Rectal smooth muscle tissue (tissue), 1 donor: ENCODE data around the gene PRKCE.

Experiments used
- H3K27ac ChIP-seq: one replicate; pipeline ENCODE4 v1.7.0; 2013; ENCODE audit warnings: low read depth, low read length, inconsistent platforms
- H3K27me3 ChIP-seq: one replicate; pipeline ENCODE4 v1.7.0; 2013; ENCODE audit warnings: low read length; ENCODE audit not compliant: control insufficient read depth, insufficient read depth
- H3K36me3 ChIP-seq: one replicate; pipeline ENCODE4 v1.7.0; 2013; ENCODE audit warnings: low read length; ENCODE audit not compliant: control insufficient read depth, insufficient read depth
- H3K4me1 ChIP-seq: one replicate; pipeline ENCODE4 v1.7.0; 2013; ENCODE audit warnings: low read length; ENCODE audit not compliant: control insufficient read depth, insufficient read depth
- H3K4me3 ChIP-seq: one replicate; pipeline ENCODE4 v1.7.0; 2013; ENCODE audit warnings: low read length
- H3K9ac ChIP-seq: one replicate; pipeline ENCODE4 v1.7.0; 2013; ENCODE audit warnings: low read length

PRKCE gene

DNA sequence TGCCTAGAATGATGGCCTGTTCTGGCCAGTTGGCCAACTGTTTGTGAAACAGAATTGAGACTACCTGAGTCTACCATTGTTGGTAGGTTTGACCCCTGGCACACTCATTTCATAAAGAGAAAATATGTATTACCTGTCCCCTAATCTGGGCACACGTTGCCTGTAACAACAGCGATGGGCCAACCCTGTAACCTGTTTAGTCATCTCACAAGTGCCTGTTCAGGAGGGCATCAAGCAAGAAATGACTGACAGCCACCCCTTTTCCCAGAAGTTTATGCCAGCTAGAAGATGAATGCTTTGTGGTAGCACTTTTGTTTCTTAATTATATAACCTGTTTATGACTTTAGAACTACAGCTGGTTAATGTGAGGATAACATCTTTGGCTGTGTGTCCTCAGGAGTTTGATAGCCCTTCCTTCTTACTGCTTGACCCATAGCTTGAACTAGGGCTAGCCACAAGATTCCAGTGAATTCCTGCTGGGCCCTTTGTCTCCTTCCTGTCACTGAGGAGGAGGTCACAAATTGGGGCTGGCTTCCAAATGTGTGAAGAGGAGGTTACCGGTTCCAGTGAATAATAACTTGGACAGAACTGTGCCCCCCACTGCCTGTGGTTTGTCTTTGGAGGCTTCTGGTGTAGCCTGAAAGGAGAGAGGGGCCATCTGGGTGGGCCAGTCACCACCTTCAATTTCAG, 371.8 kb downstream of the PRKCE start:
- no peaks in the 10 kb centered on the region for H3K4me1 ChIP-seq

DNA sequence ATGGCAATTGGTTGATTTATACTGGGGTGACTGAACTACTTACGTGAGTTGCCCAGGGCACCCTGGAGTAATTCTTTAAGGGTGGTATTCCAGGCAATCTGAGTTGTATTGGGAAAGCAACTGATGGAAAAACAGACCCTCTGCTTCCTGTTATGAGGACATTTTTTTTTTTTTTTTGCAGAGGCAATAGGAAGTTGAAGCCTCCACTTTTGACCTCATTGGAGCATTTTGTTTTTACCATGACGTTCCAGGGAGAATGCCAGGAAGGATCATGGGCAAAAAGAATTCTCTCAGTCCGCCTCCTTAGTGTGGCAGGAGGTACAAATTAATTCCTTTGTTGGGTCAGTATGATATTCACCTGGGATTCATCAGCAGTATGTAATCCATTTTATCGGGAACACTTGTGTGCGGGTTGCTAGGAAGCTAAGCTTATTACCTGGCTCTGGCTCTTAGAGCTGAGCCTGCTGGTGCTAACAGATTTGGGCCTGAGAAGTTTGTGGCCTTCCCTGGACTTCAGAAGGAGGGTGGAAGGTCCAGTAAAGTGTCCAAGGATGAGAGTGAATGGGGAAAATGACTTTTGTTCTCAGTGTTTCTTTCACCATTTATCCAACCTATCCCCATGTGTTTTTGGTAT, 372.8 kb downstream of the PRKCE start:
- Histone ChIP-seq H3K27ac (no peak overlapping the region), H3K27me3 (no peaks in the 10 kb centered on the region), H3K36me3 (no peaks in the 10 kb centered on the region), H3K4me3 (no peak overlapping the region), H3K9ac (no peak overlapping the region), H3K4me1 (no peaks in the 10 kb centered on the region)

More for the DNA sequence above, 371.8 kb downstream of the PRKCE start:
- Histone ChIP-seq H3K36me3 (no peaks in the 10 kb centered on the region), H3K9ac (no peak overlapping the region), H3K27me3 (no peaks in the 10 kb centered on the region), H3K4me3 (no peak overlapping the region), H3K27ac (no peak overlapping the region)

DNA sequence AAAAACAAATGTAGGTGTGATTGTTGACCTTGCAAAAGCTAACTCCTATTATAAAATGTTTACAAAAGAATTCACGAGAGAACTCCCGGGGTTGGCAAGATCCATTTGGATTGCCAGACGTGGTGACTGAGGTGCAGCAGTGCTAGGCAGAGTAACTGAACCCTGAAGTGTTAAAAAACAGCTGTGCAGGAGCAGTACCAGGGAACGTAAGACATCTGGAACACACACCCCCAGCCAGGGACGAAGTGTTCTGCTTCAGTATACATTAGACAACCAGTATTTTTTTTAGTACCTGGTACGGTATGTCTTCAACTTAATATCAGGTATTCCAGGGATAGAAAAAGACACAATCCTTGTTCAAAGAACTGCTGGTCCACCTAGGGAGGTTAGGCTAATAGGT, 373.6 kb downstream of the PRKCE start:
- Histone ChIP-seq H3K27ac (no peak overlapping the region), H3K9ac (no peak overlapping the region), H3K27me3 (no peaks in the 10 kb centered on the region)

DNA sequence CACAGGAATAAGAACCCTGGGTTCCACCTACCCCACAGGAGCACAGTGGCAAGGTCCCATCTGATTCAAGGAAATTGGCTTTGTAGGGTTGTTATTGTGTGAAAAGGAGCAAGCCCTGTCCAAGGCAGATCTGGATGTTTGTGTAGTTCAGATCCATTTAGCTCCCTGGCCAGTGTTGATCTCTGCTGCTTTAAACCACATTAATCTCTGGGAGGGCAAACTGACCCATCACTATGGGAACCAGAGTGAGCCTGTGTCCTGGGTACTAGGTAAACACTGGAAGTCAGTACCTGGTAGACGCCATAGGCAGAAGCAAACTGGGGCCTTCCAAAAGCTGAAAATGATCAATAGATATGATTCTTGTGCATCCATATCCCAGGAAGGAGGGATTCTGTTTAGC, 374.2 kb downstream of the PRKCE start:
- no peak overlapping the region for H3K27ac ChIP-seq
- no peaks in the 10 kb centered on the region for H3K27me3 ChIP-seq
- no peak overlapping the region for H3K4me3 ChIP-seq
- no peaks in the 10 kb centered on the region for H3K36me3 ChIP-seq
- H3K4me1 ChIP-seq: no peaks in the 10 kb centered on the region
- no peak overlapping the region for H3K9ac ChIP-seq

More for the DNA sequence above, 373.6 kb downstream of the PRKCE start:
- Histone ChIP-seq H3K36me3 (no peaks in the 10 kb centered on the region), H3K4me1 (no peaks in the 10 kb centered on the region), H3K4me3 (no peak overlapping the region)

DNA sequence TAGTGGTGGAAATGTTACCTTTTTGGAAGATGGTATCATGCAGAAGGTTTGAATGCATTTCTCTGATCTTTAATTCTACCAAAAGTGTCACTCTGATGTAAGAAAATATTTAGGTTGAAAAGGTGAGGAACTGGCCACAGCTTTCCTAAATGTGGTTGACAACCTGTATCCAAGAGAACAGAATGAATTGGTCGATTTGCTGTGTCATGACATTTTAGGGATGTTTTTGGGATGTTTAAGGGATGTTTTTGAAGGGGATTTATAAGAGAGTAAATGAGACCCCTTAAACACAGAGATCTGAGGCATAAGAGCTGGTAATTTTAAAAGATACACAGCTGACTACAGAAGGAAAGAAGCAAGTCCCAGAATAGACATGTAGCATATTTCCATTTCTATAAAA, 375.0 kb downstream of the PRKCE start:
- Histone ChIP-seq H3K36me3 (no peaks in the 10 kb centered on the region), H3K27ac (no peak overlapping the region), H3K4me3 (no peak overlapping the region), H3K4me1 (no peaks in the 10 kb centered on the region), H3K9ac (no peak overlapping the region), H3K27me3 (no peaks in the 10 kb centered on the region)

DNA sequence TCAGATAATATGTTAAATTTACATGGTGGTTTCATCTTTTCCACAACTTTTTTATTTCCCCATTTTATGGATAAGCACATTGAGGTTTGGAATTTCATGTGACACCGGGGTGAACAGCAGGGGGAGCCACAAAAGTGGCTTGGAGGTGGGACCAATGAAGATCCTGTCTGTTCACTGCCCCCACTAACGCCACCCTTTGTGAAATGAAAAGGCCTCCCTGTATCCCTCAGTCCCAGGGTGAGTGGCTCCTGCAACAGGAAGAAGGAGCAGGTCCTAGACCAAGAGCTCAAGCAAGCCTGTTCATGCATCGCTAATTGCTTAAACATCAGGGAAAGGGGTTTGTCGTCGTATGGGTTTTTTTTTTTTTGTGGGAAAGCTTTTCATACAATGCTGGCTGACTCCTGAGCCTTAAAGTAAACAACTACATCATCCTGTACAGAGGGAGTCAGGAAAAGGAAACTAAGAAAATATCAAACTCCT, 377.9 kb downstream of the PRKCE start:
- Histone ChIP-seq H3K27me3 (no peaks in the 10 kb centered on the region), H3K4me3 (no peak overlapping the region), H3K27ac (no peak overlapping the region), H3K4me1 (peaks cover 3% of the 10 kb centered on the region), H3K36me3 (no peaks in the 10 kb centered on the region), H3K9ac (no peak overlapping the region)

DNA sequence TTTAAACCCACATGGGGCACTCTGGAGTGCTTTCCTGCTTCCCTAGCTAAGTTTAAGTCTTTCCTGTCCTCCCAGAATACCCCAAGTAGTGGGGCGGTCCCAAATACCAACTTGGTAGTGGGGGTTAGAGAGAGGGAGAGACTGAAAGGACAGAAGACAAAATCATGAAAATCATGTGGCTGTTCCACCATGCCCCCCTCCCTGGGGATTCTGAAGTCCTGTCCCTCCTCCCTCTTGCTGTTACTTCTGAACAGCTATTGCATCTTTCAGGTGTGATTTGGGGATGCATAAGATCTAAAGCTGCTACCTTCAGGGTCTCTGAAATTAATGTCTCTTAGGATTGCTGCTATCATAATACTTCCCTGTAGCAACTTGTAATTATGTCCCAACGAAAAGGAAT, 378.9 kb downstream of the PRKCE start:
- H3K9ac ChIP-seq: no peak overlapping the region
- H3K36me3 ChIP-seq: no peaks in the 10 kb centered on the region
- no peak overlapping the region for H3K27ac ChIP-seq
- no peak overlapping the region for H3K4me3 ChIP-seq
- no peaks in the 10 kb centered on the region for H3K27me3 ChIP-seq
- H3K4me1 ChIP-seq: peaks cover 3% of the 10 kb centered on the region

DNA sequence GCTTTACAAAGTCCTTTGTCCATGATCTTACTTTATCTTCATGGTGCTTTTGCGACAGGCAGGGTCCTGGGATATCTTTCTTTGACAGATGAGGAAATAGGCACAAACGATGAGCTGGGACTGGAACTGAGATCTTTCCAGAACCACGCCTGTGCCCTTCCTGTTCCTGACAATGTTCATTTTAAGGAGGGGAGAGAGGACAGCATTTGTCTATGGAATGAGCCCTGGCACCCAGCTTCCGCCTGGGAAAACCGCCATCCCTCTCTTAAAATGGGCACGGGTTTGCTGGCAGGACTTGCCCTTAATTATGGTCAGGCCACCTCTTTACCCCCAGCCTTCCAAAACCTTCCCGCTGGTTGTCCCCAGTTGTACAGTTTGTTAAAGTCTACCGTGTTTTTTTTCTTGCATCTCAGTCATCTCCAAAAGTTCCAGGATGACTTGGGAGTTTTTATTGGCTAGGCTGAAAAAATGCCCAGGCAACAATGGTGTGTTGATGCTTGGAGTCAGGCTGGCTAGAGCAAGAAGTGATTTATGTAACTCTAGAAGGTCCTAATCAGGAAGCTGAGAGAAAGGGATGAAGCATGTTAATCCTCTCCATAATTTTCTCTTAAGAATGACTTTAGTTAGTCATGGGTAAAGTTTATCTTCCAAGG, 380.8 kb downstream of the PRKCE start:
- Histone ChIP-seq H3K27ac (no peak overlapping the region), H3K36me3 (no peaks in the 10 kb centered on the region), H3K27me3 (no peaks in the 10 kb centered on the region), H3K4me3 (no peak overlapping the region), H3K4me1 (peaks cover 3% of the 10 kb centered on the region), H3K9ac (no peak overlapping the region)

DNA sequence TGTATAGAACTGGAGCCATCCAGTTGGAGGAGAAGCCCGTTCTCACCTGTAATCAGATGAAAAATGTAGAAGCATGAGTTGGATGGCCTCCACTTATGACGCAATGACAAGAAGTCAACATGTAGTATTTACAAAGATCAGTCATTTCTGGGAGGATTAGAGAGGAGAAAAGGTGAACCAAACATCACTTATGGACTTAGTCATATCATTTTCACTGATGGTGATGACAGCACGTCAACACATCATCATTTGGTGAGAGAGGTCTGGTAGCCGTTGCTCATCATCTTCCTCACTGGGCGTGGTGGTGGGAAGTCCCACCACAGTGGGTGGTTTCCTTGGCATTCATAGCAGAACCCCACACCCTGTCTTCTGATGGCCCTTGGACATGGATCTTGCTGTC, 381.5 kb downstream of the PRKCE start:
- no peak overlapping the region for H3K27ac ChIP-seq
- no peak overlapping the region for H3K9ac ChIP-seq
- H3K27me3 ChIP-seq: no peaks in the 10 kb centered on the region
- peaks cover 3% of the 10 kb centered on the region for H3K4me1 ChIP-seq
- no peaks in the 10 kb centered on the region for H3K36me3 ChIP-seq
- H3K4me3 ChIP-seq: no peak overlapping the region

DNA sequence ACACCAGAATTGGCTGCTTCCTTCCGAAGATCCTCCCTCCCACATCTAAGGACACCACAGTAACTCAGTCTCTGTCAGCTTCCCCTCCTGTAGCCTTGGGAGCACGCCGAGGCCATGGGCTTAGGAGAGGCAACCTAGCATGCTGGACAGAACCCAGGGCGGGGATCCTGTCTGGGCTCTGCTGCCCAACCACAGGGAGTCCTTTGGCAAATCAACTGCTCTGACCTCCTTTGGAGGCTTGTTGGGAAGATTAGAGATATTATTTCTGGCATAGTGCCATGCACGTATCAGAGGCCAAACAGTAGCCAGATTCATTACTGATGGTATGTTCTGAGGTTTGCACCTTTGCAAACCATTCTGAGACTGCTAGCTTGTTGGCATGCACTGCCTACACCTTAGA, 383.1 kb downstream of the PRKCE start:
- H3K36me3 ChIP-seq: no peaks in the 10 kb centered on the region
- no peaks in the 10 kb centered on the region for H3K27me3 ChIP-seq
- no peak overlapping the region for H3K4me3 ChIP-seq
- no peak overlapping the region for H3K27ac ChIP-seq
- H3K9ac ChIP-seq: no peak overlapping the region
- H3K4me1 ChIP-seq: peaks cover 3% of the 10 kb centered on the region

DNA sequence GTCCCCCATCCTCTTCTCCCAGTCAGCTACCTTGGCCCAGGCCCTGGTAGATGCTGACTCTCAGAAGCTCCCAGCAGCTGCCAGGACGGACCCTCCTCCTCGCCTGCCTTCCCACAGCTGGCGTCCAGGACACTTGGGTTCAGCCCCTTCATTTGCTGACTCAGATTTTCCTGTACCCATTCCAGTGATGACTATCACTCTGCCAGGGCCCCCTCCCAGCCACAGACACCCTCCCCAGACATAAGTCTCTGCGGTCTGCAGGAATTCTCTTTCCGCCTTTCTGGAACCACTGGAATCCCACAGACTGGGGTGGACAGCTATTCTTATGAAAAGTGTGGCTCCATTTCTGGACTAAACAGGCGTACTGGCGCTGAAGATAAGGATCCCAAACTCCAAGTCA, 385.5 kb downstream of the PRKCE start:
- Histone ChIP-seq H3K4me1 (peaks cover 3% of the 10 kb centered on the region), H3K9ac (no peak overlapping the region), H3K27me3 (no peaks in the 10 kb centered on the region), H3K36me3 (no peaks in the 10 kb centered on the region), H3K27ac (no peak overlapping the region), H3K4me3 (no peak overlapping the region)

DNA sequence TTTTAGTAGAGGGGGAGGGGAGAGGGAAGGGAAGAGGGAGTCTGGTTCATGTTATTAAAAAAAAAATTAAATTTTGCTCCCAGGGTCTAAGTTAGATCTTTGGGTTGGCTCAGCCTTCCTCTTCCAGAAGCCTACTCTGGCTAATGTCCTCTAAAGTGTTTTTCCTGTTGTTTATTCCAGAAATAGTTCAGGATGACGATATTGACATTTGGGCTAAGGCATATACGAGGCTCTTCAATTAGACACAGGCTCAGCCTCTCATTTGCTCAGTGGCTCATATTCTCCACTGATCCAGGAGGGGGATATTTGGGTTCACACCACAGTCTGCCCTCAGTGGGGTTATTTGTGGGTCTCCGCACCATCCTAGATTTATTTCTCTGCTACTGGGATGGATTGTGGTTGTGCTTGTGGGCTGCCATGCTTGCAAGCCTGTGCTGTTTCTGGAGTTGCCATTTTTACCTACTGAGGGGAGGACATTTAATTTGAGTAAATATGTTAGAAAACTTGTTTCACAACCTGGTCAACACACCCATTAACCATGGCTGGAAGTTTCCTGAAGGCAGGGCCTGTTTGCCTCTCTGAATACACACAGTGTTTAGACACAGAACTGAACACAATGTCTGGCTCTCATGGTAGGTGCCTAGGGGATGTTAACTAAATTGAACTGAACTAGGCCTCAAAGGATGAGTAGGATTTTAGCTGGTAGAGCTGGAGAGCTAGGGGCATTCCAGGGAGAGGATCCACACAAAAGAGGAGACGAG, 388.2 kb downstream of the PRKCE start:
- Histone ChIP-seq H3K36me3 (no peaks in the 10 kb centered on the region), H3K27me3 (no peaks in the 10 kb centered on the region), H3K4me3 (no peak overlapping the region), H3K9ac (no peak overlapping the region), H3K4me1 (no peaks in the 10 kb centered on the region), H3K27ac (no peak overlapping the region)
